Upper lobe of left lung (tissue), 6 donors: ENCODE results near the gene DHRS7B. TPM values are rescaled to one million over a fixed set of nuclear protein-coding genes. Genes with fewer than 3 reads are reported as not detected.

Experiments
- ATAC-seq, 2 donors: fragments of 200-7000 bp; cut with Tn5 transposase; one replicate each; pipeline ENCODE4 v1.9.1; 2022; ENCODE audit warnings: mild to moderate bottlenecking in 2 of 2, moderate library complexity in 2 of 2; ENCODE audit not compliant: low FRiP score in 2 of 2
- DNase-seq, 2 donors: peaks; one replicate each; pipeline ENCODE4 v3.0.0-alpha.2; 2019 to 2020
- H3K27ac ChIP-seq, 4 donors: fragments of 200-600 bp; sonication (generic); one replicate each; pipeline ENCODE4 v1.5.1; 2016 to 2019
- H3K27me3 ChIP-seq, 4 donors: fragments of 200-600 bp; sonication (generic); one replicate each; pipeline ENCODE4 v1.5.1; 2017 to 2019
- H3K36me3 ChIP-seq, 4 donors: fragments of 200-600 bp; sonication (generic); one replicate each; pipeline ENCODE4 v1.5.1; 2016 to 2019
- H3K4me1 ChIP-seq, 4 donors: fragments of 200-600 bp; sonication (generic); one replicate each; pipeline ENCODE4 v1.5.1; 2018 to 2019
- H3K4me3 ChIP-seq, 4 donors: fragments of 200-600 bp; sonication (generic); one replicate each; pipeline ENCODE4 v1.5.1; 2017 to 2019; ENCODE audit warnings: mild to moderate bottlenecking in 2 of 4, moderate library complexity in 1 of 4
- H3K9me3 ChIP-seq, 4 donors: fragments of 200-600 bp; sonication (generic); one replicate each; pipeline ENCODE4 v1.5.1; 2018 to 2019
- CTCF ChIP-seq, 6 experiments: fragments of 450-650 bp in 4 of 6; fragments of 200-600 bp in 2 of 6; sonication (generic) in 2 of 6; IDR thresholded peaks; one replicate each; pipeline ENCODE4 v1.5.1; 2016 to 2019; ENCODE audit warnings: antibody characterized with exemption in 6 of 6
- EP300 ChIP-seq, 4 donors: sonication (generic); formaldehyde crosslinking; IDR thresholded peaks; one replicate each; pipeline ENCODE4 v1.5.1; 2017; ENCODE audit warnings: antibody characterized with exemption in 4 of 4, control low read depth in 2 of 4
- POLR2A ChIP-seq, 4 donors: fragments of 450-650 bp; IDR thresholded peaks; one replicate each; pipeline ENCODE4 v1.5.1; 2016 to 2017; ENCODE audit warnings: antibody characterized with exemption in 4 of 4, mild to moderate bottlenecking in 2 of 4
- POLR2AphosphoS5 ChIP-seq, 2 donors: sonication (generic); formaldehyde crosslinking; IDR thresholded peaks; one replicate each; pipeline ENCODE4 v1.5.1; 2017; ENCODE audit warnings: antibody characterized with exemption in 2 of 2
- WGBS, 2 donors: methylation state at CpG; one replicate each; pipeline ENCODE4 v1.1.5; 2017 to 2018; 5-methylcytosine and 5-hydroxymethylcytosine counted together
- total RNA-seq, 6 donors: library from RNA; depleted of rRNA in 4 of 6; stranded (reverse); fragments of >200 nt in 4 of 6; gene quantifications; one replicate each; pipeline versions ENCODE4 v1.1.0 to v1.2.1, GENCODE V29; 2016 to 2021
- donor health status: DM: no; HTN: no; CAD: no; lungs with moderate emphysema.
- donor health status: DM: no; HTN: yes; CAD: no; lungs with severe emphysema.

The DHRS7B gene
- total RNA-seq, 6 donors from 2014 or later = 16.8 to 47.2 (median 30.2) TPM

GRCh38 chr17:21231533-21231932, 104.8 kb downstream of the DHRS7B start:
- H3K27me3 ChIP-seq = no peaks in the 10 kb centered on the region
- H3K4me1 ChIP-seq = no peaks in the 10 kb centered on the region
- TF ChIP-seq CTCF (IDR thresholded peaks at IDR 0.05) (no peak), POLR2AphosphoS5 (IDR thresholded peaks at IDR 0.05) (no peak), POLR2A (IDR thresholded peaks at IDR 0.05) (no peak), EP300 (IDR thresholded peaks at IDR 0.05) (no peak)
- H3K27ac ChIP-seq = no peak overlapping the region
- no peak for DNase-seq
- WGBS, 2 donors = 73 to 78% methylated on average over 5 to 6 of the region's 6 CpGs
- no peak overlapping the region for H3K4me3 ChIP-seq
- ATAC-seq = no peak
- H3K36me3 ChIP-seq = no peaks in the 10 kb centered on the region
- no peaks in the 10 kb centered on the region for H3K9me3 ChIP-seq

GRCh38 chr17:21232033-21232749, 105.4 kb downstream of the DHRS7B start:
- H3K4me3 ChIP-seq = no peak overlapping the region
- no peaks in the 10 kb centered on the region for H3K36me3 ChIP-seq
- DNase-seq (no peak), ATAC-seq (no peak)
- H3K27me3 ChIP-seq = no peaks in the 10 kb centered on the region
- 84 to 91% methylated on average over 4 of the region's 4 CpGs for WGBS, 2 donors
- TF ChIP-seq POLR2AphosphoS5 (IDR thresholded peaks at IDR 0.05) (no peak), EP300 (IDR thresholded peaks at IDR 0.05) (no peak), CTCF (IDR thresholded peaks at IDR 0.05) (no peak), POLR2A (IDR thresholded peaks at IDR 0.05) (no peak)
- H3K4me1 ChIP-seq = no peaks in the 10 kb centered on the region
- no peaks in the 10 kb centered on the region for H3K9me3 ChIP-seq
- H3K27ac ChIP-seq = no peak overlapping the region

GRCh38 chr17:21233581-21234347, 107.0 kb downstream of the DHRS7B start:
- DNase-seq = no peak
- Histone ChIP-seq H3K27ac (no peak overlapping the region), H3K4me1 (no peaks in the 10 kb centered on the region), H3K27me3 (no peaks in the 10 kb centered on the region), H3K9me3 (no peaks in the 10 kb centered on the region), H3K4me3 (no peak overlapping the region), H3K36me3 (no peaks in the 10 kb centered on the region)
- WGBS, 2 donors = 75 to 76% methylated on average over 7 of the region's 7 CpGs
- ATAC-seq = peak in 1 of 2 donors; percentile 78
- TF ChIP-seq POLR2A (IDR thresholded peaks at IDR 0.05) = no peak
- TF ChIP-seq CTCF (IDR thresholded peaks at IDR 0.05) = no peak
- no peak for TF ChIP-seq POLR2AphosphoS5 (IDR thresholded peaks at IDR 0.05)
- TF ChIP-seq EP300 (IDR thresholded peaks at IDR 0.05) = no peak

GRCh38 chr17:21235921-21236320, 109.2 kb downstream of the DHRS7B start:
- ATAC-seq = no peak
- TF ChIP-seq EP300 (IDR thresholded peaks at IDR 0.05) = no peak
- no peak for TF ChIP-seq CTCF (IDR thresholded peaks at IDR 0.05)
- no peak for TF ChIP-seq POLR2A (IDR thresholded peaks at IDR 0.05)
- no peak for TF ChIP-seq POLR2AphosphoS5 (IDR thresholded peaks at IDR 0.05)
- Histone ChIP-seq H3K27ac (no peak overlapping the region), H3K4me1 (no peaks in the 10 kb centered on the region), H3K27me3 (no peaks in the 10 kb centered on the region), H3K4me3 (no peak overlapping the region), H3K9me3 (no peaks in the 10 kb centered on the region), H3K36me3 (peaks cover 0 to under 1% (median 0%) of the 10 kb centered on the region in 4 donors)
- WGBS, 2 donors = 87 to 89% methylated on average over 1 of the region's 1 CpG
- no peak for DNase-seq
